ENCODE measurements around the gene FBXW4.

DNA sequence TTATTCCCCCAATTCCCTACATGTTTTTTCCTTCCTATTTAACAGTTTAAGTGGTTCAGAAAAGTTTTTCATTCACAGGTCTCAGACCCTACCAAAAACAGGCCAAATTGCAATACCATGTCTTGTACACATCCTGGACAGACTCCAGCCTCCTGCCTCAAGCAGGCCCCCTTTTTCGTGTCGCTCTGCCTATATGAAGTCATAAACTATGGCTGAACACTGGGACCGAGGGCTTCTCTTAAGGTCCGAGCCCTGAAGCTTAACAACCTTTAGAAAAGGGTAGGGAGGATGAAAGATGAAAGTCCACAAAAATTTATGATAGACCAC is 1.4 kb downstream of the FBXW4 start:
- TF ChIP-seq, protein P1, sequence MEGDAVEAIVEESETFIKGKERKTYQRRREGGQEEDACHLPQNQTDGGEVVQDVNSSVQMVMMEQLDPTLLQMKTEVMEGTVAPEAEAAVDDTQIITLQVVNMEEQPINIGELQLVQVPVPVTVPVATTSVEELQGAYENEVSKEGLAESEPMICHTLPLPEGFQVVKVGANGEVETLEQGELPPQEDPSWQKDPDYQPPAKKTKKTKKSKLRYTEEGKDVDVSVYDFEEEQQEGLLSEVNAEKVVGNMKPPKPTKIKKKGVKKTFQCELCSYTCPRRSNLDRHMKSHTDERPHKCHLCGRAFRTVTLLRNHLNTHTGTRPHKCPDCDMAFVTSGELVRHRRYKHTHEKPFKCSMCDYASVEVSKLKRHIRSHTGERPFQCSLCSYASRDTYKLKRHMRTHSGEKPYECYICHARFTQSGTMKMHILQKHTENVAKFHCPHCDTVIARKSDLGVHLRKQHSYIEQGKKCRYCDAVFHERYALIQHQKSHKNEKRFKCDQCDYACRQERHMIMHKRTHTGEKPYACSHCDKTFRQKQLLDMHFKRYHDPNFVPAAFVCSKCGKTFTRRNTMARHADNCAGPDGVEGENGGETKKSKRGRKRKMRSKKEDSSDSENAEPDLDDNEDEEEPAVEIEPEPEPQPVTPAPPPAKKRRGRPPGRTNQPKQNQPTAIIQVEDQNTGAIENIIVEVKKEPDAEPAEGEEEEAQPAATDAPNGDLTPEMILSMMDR (IDR thresholded peaks at IDR 0.05; ENCODE audit: poor library complexity, severe bottlenecking) = no peak
- TF ChIP-seq EZH2 (IDR thresholded peaks at IDR 0.05; ENCODE audit: borderline replicate concordance, insufficient read depth, low read length, poor library complexity, severe bottlenecking) (no peak), TAF1 (IDR thresholded peaks at IDR 0.05; ENCODE audit: low read depth) (no peak), MXI1 (conservative IDR thresholded peaks at IDR 0.05; ENCODE audit: poor library complexity, severe bottlenecking) (no peak), EP300 (conservative IDR thresholded peaks at IDR 0.05; ENCODE audit: poor library complexity, severe bottlenecking) (no peak)
- TF ChIP-seq, protein P2, sequence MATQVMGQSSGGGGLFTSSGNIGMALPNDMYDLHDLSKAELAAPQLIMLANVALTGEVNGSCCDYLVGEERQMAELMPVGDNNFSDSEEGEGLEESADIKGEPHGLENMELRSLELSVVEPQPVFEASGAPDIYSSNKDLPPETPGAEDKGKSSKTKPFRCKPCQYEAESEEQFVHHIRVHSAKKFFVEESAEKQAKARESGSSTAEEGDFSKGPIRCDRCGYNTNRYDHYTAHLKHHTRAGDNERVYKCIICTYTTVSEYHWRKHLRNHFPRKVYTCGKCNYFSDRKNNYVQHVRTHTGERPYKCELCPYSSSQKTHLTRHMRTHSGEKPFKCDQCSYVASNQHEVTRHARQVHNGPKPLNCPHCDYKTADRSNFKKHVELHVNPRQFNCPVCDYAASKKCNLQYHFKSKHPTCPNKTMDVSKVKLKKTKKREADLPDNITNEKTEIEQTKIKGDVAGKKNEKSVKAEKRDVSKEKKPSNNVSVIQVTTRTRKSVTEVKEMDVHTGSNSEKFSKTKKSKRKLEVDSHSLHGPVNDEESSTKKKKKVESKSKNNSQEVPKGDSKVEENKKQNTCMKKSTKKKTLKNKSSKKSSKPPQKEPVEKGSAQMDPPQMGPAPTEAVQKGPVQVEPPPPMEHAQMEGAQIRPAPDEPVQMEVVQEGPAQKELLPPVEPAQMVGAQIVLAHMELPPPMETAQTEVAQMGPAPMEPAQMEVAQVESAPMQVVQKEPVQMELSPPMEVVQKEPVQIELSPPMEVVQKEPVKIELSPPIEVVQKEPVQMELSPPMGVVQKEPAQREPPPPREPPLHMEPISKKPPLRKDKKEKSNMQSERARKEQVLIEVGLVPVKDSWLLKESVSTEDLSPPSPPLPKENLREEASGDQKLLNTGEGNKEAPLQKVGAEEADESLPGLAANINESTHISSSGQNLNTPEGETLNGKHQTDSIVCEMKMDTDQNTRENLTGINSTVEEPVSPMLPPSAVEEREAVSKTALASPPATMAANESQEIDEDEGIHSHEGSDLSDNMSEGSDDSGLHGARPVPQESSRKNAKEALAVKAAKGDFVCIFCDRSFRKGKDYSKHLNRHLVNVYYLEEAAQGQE (IDR thresholded peaks at IDR 0.05; ENCODE audit: borderline replicate concordance) = no peak
